Measurements from ENCODE around the gene CCR4.
"Not testable (repeated sequence)": the region's sequence is repeated elsewhere in the genome, so short reads cannot be mapped to it uniquely, and the experiment has no call there.

Gene CCR4

DNA sequence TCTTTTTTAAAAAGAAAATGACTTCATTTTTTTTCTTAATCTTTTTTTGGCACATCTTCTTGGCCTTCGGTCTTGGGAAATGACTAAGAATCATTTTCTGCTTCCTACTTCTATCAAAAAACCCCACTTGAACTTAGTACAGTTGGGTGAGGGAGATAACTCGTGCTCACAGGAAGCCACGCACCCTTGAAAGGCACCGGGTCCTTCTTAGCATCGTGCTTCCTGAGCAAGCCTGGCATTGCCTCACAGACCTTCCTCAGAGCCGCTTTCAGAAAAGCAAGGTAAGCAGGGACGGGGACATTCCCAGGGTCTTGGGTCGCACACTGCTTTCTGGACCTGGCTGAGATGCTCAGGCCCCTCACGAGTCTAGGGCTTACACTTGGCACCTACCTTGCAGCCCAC, at the start of gene CCR4:
CCR4 (plus strand) TSS at position 235 of the 402 bp plus-strand sequence. CDS start 1,779 bp downstream, outside the sequence.
- DNase-seq (ENCODE audit: low spot score): no peak
- TF ChIP-seq, protein P1, sequence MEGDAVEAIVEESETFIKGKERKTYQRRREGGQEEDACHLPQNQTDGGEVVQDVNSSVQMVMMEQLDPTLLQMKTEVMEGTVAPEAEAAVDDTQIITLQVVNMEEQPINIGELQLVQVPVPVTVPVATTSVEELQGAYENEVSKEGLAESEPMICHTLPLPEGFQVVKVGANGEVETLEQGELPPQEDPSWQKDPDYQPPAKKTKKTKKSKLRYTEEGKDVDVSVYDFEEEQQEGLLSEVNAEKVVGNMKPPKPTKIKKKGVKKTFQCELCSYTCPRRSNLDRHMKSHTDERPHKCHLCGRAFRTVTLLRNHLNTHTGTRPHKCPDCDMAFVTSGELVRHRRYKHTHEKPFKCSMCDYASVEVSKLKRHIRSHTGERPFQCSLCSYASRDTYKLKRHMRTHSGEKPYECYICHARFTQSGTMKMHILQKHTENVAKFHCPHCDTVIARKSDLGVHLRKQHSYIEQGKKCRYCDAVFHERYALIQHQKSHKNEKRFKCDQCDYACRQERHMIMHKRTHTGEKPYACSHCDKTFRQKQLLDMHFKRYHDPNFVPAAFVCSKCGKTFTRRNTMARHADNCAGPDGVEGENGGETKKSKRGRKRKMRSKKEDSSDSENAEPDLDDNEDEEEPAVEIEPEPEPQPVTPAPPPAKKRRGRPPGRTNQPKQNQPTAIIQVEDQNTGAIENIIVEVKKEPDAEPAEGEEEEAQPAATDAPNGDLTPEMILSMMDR (IDR thresholded peaks at IDR 0.05; ENCODE audit: extremely low read depth, missing control alignments): no peak

DNA sequence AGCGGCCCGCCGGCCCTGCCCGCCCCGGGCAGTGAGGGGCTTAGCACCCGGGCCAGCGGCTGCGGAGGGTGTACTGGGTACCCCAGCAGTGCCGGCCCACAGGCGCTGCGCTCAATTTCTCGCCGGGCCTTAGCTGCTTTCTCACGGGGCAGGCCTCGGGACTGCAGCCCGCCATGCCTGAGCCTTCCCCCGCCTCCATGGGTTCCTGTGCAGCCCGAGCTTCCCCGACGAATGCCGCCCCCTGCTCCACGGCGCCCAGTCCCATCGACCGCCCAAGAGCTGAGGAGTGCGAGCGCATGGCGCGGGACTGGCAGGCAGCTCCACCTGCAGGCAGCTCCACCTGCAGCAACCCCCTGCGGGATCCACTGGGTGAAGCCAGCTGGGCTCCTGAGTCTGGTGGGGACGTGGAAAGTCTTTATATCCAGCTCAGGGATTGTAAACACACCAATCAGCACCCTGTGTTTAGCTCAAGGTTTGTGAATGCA, 48.5 kb upstream of the CCR4 start:
- not testable (repeated sequence) for DNase-seq (ENCODE audit: low spot score)
- TF ChIP-seq, protein P1 (IDR thresholded peaks at IDR 0.05; ENCODE audit: extremely low read depth, missing control alignments): peak; percentile 64

DNA sequence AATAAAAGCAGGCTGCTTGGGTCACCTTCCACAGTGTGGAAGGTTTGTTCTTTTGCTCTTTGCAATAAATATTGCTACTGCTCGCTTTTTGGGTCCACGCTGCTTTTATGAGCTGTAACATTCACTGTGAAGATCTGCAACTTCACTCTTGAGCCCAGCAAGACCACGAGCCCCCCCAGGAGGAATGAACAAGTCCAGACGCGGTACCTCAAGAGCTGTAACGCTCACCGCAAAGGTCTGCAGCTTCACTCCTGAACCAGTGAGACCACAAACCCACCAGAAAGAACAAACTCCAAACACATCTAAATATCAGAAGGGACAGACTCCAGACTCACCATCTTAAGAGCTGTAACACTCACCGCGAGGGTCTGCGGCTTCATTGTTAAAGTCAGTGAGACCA, 47.5 kb upstream of the CCR4 start:
- TF ChIP-seq, protein P1 (IDR thresholded peaks at IDR 0.05; ENCODE audit: extremely low read depth, missing control alignments): no peak
- no peak for DNase-seq (ENCODE audit: low spot score)

GRCh38 chr3:32909999-32910398, 41.4 kb upstream of the CCR4 start:
- no peak for DNase-seq (ENCODE audit: low spot score)
- TF ChIP-seq, protein P1 (IDR thresholded peaks at IDR 0.05; ENCODE audit: extremely low read depth, missing control alignments): no peak

DNA sequence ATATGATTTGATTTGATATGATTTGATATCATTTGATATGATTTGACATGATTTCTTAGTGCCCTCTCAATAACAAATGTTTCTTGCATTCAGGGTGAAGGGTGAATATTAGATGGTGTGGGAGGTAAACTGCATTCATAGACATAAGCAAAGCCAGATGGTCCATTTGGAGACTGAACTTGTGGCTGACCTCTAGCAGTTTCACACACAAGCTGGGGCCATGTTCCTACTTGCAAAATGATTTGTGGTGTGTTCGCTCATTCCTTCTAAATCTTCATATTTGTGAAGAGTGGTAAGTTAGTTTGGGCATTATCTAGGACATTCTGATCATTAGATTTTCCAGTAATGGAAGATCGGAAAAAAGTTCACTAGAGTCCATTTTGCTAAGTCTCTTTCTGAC, 40.5 kb upstream of the CCR4 start:
- DNase-seq (ENCODE audit: low spot score): no peak
- TF ChIP-seq, protein P1 (IDR thresholded peaks at IDR 0.05; ENCODE audit: extremely low read depth, missing control alignments): no peak

DNA sequence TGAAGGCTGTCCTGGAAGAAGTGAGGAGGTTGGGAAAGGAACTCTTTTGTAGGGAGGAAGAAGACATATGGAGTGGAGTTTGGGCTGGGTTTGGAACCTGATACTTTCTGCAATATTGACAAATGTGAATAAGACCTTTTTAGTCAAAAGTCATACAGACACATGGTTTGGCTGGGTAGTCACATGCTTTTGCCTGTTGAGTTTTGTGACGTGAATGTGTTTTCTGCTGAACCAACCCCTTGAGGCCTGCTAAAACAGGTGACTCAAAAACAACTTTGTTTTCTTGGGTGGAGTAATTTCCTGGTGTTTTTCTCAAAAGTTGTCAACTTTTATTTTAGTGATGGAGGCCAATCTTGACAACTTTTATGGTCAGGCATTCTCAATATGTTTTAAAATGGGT, 39.4 kb upstream of the CCR4 start:
- no peak for DNase-seq (ENCODE audit: low spot score)
- TF ChIP-seq, protein P1 (IDR thresholded peaks at IDR 0.05; ENCODE audit: extremely low read depth, missing control alignments): no peak

- DNase-seq (ENCODE audit: low spot score): no peak
- TF ChIP-seq, protein P1 (IDR thresholded peaks at IDR 0.05; ENCODE audit: extremely low read depth, missing control alignments): no peak
These were observed 37.5 kb upstream of the CCR4 start for GRCh38 chr3:32913790-32914446.

All from GM20000 (cell line).